NCI-H446 treated with DMSO at 0.1 percent for 48 hours (cell line): ENCODE data around the gene PYGO2.
A peak's percentile ranks its signal among the peaks of the same experiment; 100 is the strongest.

Experiments
- DNase-seq: peaks from one replicate; lab custom pipeline; 2025; lab: John Stamatoyannopoulos, UW

The PYGO2 gene

DNA sequence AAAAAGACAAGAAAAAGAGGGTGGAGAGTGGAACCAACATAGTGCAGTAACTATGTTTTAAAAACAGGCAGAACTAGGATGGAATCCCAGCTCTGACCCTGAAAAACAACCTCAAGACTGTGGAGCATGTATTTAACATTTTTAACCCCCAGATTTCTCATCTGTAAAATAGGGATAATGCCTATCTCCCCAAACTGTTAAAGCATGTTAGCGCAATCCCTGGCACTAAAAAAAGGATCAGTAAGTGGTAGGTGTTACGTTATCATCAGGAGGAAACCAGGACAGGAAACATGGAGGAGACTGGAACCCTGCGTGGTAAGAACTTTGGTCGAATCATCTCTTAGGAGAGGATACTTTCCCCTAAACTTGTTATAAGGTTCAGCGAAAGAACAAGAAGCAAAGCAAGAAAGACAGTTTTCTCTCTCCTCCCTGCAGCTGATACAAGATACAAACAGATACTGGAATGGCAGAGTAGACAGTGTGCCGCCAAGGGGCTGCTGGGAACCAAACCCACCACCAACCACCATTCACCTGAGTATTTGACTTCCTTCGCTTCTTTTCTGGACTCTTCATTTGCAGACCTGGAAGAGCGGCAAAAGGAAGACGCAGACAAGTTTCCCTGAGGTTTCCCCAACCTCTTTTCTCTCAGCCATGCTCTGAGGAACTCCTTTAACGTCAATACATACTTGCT is 991 bp downstream of the PYGO2 start:
- DNase-seq, result no peak

DNA sequence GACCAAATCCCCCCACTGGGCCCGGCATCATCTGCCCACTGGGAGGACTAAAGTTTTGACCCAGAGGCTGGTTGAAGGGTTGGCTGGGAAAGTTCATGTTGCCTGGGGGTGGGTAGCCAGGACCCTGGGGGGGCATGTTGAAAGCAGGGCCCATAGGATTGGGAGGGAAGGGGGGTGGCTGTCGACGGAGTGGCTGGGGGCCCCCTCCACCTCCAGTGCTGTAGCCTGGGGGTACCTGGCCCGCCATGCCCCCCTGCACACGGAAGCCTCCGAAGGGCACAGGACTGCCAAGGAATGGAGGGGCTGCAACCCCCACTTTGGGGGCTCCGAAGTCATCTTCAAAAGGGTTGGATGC is 2.2 kb downstream of the PYGO2 start:
- no peak for DNase-seq

GRCh38 chr1:154958681-154959425 is 2.7 kb downstream of the PYGO2 start:
- no peak for DNase-seq

- no peak for DNase-seq
Observed at GRCh38 chr1:154958036-154958435, 3.5 kb downstream of the PYGO2 start.

- DNase-seq, result no peak
Observed at GRCh38 chr1:154957091-154957657, 4.4 kb downstream of the PYGO2 start.

DNA sequence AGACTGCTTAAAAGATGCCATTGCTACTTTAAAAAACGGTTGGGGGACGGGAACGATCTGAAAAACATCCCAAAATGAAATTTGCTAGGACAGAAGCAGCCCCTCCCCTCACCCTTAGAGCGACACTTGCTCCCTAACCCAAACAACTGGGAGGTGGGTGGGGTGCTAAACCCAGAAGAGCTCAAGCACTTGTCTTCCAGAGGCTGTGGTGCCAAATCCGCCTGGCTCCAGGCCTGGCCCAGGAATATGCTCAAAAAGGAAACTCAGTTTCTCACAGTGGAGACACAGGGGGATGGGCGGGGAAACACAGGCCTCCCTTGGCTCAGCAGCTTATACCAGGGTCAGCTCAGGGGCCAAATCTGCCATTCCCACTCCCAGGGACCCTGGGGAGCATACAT is 5.0 kb downstream of the PYGO2 start:
- no peak for DNase-seq

- DNase-seq, result peak; percentile 74
Observed at GRCh38 chr1:154955718-154956543, 5.7 kb downstream of the PYGO2 start, which contains the start of gene PBXIP1. Gene PBXIP1, minus strand, starts transcription at chr1:154956099. Its CDS starts 2,378 bp downstream, at chr1:154953721.

GRCh38 chr1:154955039-154955717 is 6.4 kb downstream of the PYGO2 start:
- no peak for DNase-seq

DNA sequence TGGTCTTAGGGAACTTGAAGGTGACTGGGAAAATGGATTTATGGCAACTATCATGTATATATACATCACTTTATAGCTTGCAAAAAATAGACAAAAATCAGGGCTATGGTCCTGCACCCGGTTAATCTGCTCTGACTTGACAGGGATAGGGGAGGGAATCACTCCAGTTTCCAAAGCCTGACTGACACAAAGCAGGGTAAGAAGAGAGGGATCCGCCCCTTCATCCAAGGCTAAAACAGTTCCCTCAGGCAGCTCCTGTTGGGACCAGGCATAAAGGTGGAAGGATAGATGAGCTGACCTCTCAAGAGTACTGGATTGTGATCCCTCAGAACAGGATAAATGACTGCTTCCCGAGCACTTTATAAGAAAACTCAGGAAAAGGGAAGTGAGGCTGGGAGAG is 7.0 kb downstream of the PYGO2 start:
- no peak for DNase-seq

- DNase-seq, result no peak
Observed at GRCh38 chr1:154953611-154954038, 8.0 kb downstream of the PYGO2 start.

- DNase-seq, result no peak
Observed at GRCh38 chr1:154952664-154953063, 8.9 kb downstream of the PYGO2 start.

DNA sequence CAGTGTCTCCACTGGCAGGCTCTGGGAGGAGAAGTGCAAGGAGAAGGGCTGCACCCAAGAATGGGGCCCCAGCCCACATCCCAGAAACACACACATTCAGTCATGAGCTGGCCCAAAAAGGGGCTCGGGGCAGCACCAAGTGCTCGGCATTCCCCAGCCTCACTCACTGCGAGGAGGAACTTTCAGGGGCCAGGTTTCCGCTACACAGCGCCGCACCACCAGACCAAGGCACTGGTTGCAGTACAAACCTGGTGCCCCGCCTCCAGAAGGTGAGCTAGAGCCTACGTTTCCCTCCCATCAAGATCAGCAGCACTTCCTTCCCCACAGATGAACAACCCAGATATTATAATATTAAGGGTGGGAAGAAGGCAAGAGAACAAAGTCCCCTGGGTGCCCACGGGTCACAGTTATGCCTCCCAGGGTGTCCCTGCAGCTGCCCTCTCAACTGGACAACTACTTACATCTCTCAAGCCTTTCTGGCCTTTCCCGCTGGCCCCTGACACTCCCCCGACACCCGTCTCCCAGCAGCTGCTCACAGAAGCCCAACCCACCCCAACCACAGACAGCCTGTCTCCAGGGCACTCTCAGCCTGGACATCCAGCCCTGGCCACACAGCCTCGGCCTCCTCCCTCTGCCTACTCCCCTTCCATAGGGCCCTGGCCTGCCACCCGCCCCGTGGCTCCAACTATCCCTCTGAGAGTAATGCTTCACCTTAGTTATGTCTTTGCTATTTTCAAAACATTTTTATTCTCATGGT is 9.5 kb downstream of the PYGO2 start:
- no peak for DNase-seq

DNA sequence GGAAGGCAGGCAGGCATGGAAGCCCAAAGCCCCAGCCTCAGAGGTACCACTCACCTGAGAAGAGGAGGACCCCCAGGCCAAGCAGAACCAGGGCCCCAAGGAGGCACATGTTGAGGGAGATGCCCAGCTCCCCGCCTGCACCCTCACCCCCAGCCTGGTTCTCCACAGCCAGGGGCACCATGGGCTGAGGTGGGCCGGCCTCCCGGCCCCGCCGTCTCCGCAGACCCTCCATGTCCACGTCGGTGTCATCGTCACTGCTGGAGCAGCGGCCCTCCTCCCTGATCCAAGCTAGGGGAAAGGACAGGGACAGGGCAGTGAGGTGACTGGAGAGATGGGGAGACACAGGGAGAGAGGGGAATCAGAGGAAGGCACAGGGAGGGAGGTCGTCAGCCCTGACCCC is 13.5 kb downstream of the PYGO2 start:
- no peak for DNase-seq

GRCh38 chr1:154945962-154946850 is 15.4 kb downstream of the PYGO2 start:
- DNase-seq, result no peak

- no peak for DNase-seq
Observed at GRCh38 chr1:154945160-154945961, 16.2 kb downstream of the PYGO2 start.

GRCh38 chr1:154944401-154945159 is 17.0 kb downstream of the PYGO2 start:
- no peak for DNase-seq

DNA sequence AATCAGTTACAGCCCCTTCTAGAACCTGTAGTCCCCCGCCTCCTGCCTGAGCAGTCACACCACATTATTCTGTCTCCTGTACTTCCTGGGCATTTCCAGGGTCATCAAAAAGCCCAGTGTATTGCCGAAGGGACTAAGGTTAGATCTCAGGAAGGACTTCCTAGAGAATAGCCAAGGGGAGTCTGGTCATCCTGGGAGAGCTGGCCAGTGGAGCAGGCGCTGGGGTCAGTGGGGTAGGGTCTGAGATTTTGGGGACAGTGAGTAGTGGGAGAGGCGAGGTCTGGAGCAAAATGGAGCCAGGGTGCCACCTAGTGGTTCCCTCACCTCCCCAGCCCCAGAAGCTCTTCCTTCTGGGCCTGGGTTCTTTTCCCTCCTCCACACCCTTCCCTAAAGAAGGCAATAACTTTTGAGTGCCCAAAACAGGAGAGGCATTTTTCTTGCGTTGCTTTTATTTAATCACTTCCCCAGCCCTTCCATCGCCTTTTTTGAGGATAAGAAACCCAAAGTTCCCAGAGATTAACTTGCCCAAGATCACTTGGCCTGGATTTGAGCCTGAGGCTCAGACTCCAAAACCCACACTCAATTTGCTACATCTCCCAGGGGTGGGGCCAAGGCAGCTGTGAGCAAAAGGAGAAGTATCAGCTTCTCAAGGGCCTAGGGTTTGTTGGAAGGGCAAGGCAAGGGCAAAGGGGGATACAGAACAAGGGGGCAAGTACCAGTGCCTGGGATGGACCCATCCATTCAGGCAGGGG is 17.8 kb downstream of the PYGO2 start:
- DNase-seq, result no peak
